ENCODE measurements around the gene SYNJ1.

Gene SYNJ1

DNA sequence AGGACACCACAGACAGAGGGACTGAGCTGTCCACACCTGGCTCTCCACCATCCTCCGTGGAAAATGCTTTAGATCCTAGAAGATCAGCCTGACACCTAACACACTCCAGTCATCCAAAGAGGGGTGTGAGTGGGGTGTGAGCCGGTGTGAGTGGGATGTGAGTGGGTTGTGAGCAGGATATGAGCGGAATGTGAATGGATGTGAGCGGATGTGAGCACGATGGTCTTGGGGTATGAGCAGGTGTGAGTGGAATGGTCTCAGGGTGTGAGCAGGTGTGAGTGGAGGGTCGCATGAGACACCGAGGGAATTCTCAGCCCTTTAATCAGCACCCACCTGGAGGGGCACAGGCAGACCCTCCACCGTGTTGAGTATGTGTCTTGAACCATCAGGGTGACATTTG, 143.3 kb downstream of the SYNJ1 start:
- no peak for DNase-seq (ENCODE audit: low read depth)
- no peak overlapping the region for H3K4me3 ChIP-seq (ENCODE audit: low read length)
- TF ChIP-seq, protein P1, sequence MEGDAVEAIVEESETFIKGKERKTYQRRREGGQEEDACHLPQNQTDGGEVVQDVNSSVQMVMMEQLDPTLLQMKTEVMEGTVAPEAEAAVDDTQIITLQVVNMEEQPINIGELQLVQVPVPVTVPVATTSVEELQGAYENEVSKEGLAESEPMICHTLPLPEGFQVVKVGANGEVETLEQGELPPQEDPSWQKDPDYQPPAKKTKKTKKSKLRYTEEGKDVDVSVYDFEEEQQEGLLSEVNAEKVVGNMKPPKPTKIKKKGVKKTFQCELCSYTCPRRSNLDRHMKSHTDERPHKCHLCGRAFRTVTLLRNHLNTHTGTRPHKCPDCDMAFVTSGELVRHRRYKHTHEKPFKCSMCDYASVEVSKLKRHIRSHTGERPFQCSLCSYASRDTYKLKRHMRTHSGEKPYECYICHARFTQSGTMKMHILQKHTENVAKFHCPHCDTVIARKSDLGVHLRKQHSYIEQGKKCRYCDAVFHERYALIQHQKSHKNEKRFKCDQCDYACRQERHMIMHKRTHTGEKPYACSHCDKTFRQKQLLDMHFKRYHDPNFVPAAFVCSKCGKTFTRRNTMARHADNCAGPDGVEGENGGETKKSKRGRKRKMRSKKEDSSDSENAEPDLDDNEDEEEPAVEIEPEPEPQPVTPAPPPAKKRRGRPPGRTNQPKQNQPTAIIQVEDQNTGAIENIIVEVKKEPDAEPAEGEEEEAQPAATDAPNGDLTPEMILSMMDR (IDR thresholded peaks at IDR 0.05; ENCODE audit: insufficient read depth, low read depth, low read length, missing control alignments), result no peak

DNA sequence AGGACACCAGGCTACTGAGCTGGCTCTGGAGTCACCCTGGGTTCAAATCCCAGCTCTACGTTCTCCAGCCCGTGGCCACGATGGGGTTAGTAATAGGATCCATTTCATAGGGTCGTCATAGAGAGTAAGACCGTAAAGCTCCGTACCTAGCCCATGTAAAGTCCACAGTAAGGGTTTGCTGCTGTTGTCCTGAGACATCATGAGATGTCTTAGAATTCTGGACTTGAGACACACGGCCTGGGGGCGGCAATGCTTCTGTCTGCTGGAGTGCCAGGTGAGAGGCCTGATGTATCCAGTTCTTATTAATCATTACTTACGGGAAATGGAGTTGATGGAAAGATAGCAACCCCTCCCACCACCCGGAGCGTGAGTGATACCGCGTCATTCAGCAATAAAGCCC, 146.1 kb downstream of the SYNJ1 start:
- TF ChIP-seq, protein P1 (IDR thresholded peaks at IDR 0.05; ENCODE audit: insufficient read depth, low read depth, low read length, missing control alignments), result no peak
- DNase-seq (ENCODE audit: low read depth), result no peak
- H3K4me3 ChIP-seq (ENCODE audit: low read length), result no peak overlapping the region

DNA sequence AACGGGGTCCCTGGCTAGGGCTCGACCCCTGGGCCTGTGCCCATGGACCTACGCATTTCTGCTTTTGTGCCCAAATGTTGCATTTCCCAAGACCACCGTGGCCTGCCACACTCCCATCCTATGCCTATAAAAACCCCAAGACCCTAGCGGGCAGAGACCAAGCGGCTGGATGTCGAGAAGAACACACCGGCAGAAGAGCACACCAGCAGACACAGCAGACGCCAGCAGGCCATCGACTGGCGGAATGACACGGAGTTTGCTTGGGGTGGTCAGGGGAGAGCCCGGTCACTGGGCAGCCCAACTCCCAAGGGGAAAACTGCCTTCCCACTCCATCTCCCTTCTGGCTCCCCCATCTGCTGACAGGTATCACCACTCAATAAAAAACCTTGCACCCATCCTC, 146.9 kb downstream of the SYNJ1 start:
- H3K4me3 ChIP-seq (ENCODE audit: low read length), result no peak overlapping the region
- TF ChIP-seq, protein P1 (IDR thresholded peaks at IDR 0.05; ENCODE audit: insufficient read depth, low read depth, low read length, missing control alignments), result no peak
- DNase-seq (ENCODE audit: low read depth), result no peak
